Neural cell (in vitro differentiated cells): ENCODE measurements around the gene DNAJC5. TPM values are rescaled to one million over a fixed set of nuclear protein-coding genes. Genes with fewer than 3 reads are reported as not detected.

ENCODE experiments used
- H2AFZ ChIP-seq: fragments of 200-600, 300-800 bp; sonication (generic), shearing (Covaris generic); 2 replicates; pipeline ENCODE4 v1.6.0; 2014; ENCODE audit warnings: low read depth, mild to moderate bottlenecking, antibody characterized with exemption, low read length, moderate library complexity
- H3F3A ChIP-seq: fragments of 200-600 bp; shearing (Covaris generic); 2 replicates; pipeline ENCODE4 v1.6.1; 2016; ENCODE audit warnings: mild to moderate bottlenecking, moderate library complexity, mixed read lengths, antibody characterized with exemption, low read length; ENCODE audit not compliant: insufficient read depth, poor library complexity, severe bottlenecking
- H3K27ac ChIP-seq: fragments of 200-600, 300-800 bp; sonication (generic), shearing (Covaris generic); 2 replicates; pipeline ENCODE4 v1.5.1; 2014; ENCODE audit warnings: mild to moderate bottlenecking, low read length, moderate library complexity
- H3K27me3 ChIP-seq: fragments of 300-800, 200-600 bp; sonication (generic), shearing (Covaris generic); 2 replicates; pipeline ENCODE4 v1.6.0; 2014; ENCODE audit warnings: mild to moderate bottlenecking, low read depth, low read length, moderate library complexity; ENCODE audit not compliant: insufficient read depth
- H3K36me3 ChIP-seq: fragments of 300-800, 200-600 bp; sonication (generic), shearing (Covaris generic); 2 replicates; pipeline ENCODE4 v1.5.1; 2014; ENCODE audit warnings: mild to moderate bottlenecking, antibody characterized with exemption, low read length, moderate library complexity; ENCODE audit not compliant: insufficient read depth
- H3K4me2 ChIP-seq: fragments of 300-800, 200-600 bp; sonication (generic), shearing (Covaris generic); 2 replicates; pipeline ENCODE4 v1.6.0; 2014; ENCODE audit warnings: mild to moderate bottlenecking, low read length
- H3K4me3 ChIP-seq: fragments of 300-800, 200-600 bp; sonication (generic), shearing (Covaris generic); 2 replicates; pipeline ENCODE4 v1.5.1; 2014; ENCODE audit warnings: mild to moderate bottlenecking, low read length, moderate library complexity
- H3K79me2 ChIP-seq: fragments of 200-600 bp; shearing (Covaris generic); replicated peaks from 2 replicates; pipeline ENCODE4 v1.6.0; 2014; ENCODE audit warnings: mild to moderate bottlenecking, low read length, moderate library complexity; ENCODE audit not compliant: insufficient read depth
- H3K9ac ChIP-seq: fragments of 300-800, 200-600 bp; sonication (generic), shearing (Covaris generic); 2 replicates; pipeline ENCODE4 v1.6.1; 2016; ENCODE audit warnings: mild to moderate bottlenecking, low read length, mixed read lengths
- H3K9me2 ChIP-seq: fragments of 200-600 bp; shearing (Covaris generic); 2 replicates; pipeline ENCODE4 v1.6.1; 2016; ENCODE audit warnings: mild to moderate bottlenecking, low read length, mixed read lengths; ENCODE audit not compliant: insufficient read depth
- H3K9me3 ChIP-seq: fragments of 200-600, 300-800 bp; sonication (generic), shearing (Covaris generic); 2 replicates; pipeline ENCODE4 v1.6.1; 2016; ENCODE audit warnings: mild to moderate bottlenecking, mixed run types, low read length, moderate library complexity, mixed read lengths
- H4K20me1 ChIP-seq: fragments of 200-600 bp; shearing (Covaris generic); 2 replicates; pipeline ENCODE4 v1.6.1; 2016; ENCODE audit warnings: mild to moderate bottlenecking, mixed run types; ENCODE audit not compliant: insufficient read depth
- EP300 ChIP-seq: fragments of 450-650 bp; conservative IDR thresholded peaks from 2 replicates; pipeline ENCODE4 v1.6.1; 2014; ENCODE audit warnings: antibody characterized with exemption, mild to moderate bottlenecking, moderate library complexity; ENCODE audit not compliant: poor library complexity, severe bottlenecking
- EZH2 ChIP-seq: fragments of 200-600, 300-800 bp; shearing (Covaris generic), sonication (generic); IDR thresholded peaks from 2 replicates; pipeline ENCODE4 v1.6.1; 2014; ENCODE audit warnings: antibody characterized with exemption, low read length, borderline replicate concordance, mild to moderate bottlenecking; ENCODE audit not compliant: insufficient read depth, poor library complexity, severe bottlenecking
- MXI1 ChIP-seq: fragments of 450-650 bp; conservative IDR thresholded peaks from 2 replicates; pipeline ENCODE4 v1.6.1; 2014; ENCODE audit warnings: antibody characterized with exemption, mild to moderate bottlenecking; ENCODE audit not compliant: poor library complexity, severe bottlenecking
- POLR2AphosphoS5 ChIP-seq: IDR thresholded peaks from 2 replicates; pipeline ENCODE4 v1.6.1; 2012
- RAD21 ChIP-seq: fragments of 450-650 bp; conservative IDR thresholded peaks from 2 replicates; pipeline ENCODE4 v1.6.1; 2014; ENCODE audit warnings: antibody characterized with exemption, mild to moderate bottlenecking, moderate library complexity
- SMC3 ChIP-seq: fragments of 450-650 bp; conservative IDR thresholded peaks from 2 replicates; pipeline ENCODE4 v1.6.1; 2014; ENCODE audit warnings: antibody characterized with exemption, mild to moderate bottlenecking, moderate library complexity; ENCODE audit not compliant: poor library complexity
- TAF1 ChIP-seq: IDR thresholded peaks from 2 replicates; pipeline ENCODE4 v1.6.1; 2012; ENCODE audit warnings: low read depth
- polyA plus RNA-seq: library from polyadenylated mRNA; depleted of rRNA; stranded (reverse); fragments of >200 nt; gene quantifications from 2 replicates; pipeline ENCODE4 v1.2.3, GENCODE V29; 2014
- TF ChIP-seq, protein P1 (sequence below): fragments of 450-650 bp; IDR thresholded peaks from 2 replicates; pipeline ENCODE4 v1.5.1; 2014; ENCODE audit warnings: antibody characterized with exemption, mild to moderate bottlenecking, moderate library complexity; ENCODE audit not compliant: poor library complexity, severe bottlenecking
- TF ChIP-seq, protein P2 (sequence below): IDR thresholded peaks from 2 replicates; pipeline ENCODE4 v1.6.1; 2012; ENCODE audit warnings: borderline replicate concordance

The DNAJC5 gene
- polyA plus RNA-seq, 1 donor from 2014 or later: 82.8 TPM

GRCh38 chr20:63923651-63924050 is 28.7 kb downstream of the DNAJC5 start:
- TF ChIP-seq MXI1: no peak
- TF ChIP-seq, protein P1, sequence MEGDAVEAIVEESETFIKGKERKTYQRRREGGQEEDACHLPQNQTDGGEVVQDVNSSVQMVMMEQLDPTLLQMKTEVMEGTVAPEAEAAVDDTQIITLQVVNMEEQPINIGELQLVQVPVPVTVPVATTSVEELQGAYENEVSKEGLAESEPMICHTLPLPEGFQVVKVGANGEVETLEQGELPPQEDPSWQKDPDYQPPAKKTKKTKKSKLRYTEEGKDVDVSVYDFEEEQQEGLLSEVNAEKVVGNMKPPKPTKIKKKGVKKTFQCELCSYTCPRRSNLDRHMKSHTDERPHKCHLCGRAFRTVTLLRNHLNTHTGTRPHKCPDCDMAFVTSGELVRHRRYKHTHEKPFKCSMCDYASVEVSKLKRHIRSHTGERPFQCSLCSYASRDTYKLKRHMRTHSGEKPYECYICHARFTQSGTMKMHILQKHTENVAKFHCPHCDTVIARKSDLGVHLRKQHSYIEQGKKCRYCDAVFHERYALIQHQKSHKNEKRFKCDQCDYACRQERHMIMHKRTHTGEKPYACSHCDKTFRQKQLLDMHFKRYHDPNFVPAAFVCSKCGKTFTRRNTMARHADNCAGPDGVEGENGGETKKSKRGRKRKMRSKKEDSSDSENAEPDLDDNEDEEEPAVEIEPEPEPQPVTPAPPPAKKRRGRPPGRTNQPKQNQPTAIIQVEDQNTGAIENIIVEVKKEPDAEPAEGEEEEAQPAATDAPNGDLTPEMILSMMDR: no peak
- TF ChIP-seq SMC3: no peak
- TF ChIP-seq EP300: no peak
- no peak for TF ChIP-seq POLR2AphosphoS5
- TF ChIP-seq, protein P2, sequence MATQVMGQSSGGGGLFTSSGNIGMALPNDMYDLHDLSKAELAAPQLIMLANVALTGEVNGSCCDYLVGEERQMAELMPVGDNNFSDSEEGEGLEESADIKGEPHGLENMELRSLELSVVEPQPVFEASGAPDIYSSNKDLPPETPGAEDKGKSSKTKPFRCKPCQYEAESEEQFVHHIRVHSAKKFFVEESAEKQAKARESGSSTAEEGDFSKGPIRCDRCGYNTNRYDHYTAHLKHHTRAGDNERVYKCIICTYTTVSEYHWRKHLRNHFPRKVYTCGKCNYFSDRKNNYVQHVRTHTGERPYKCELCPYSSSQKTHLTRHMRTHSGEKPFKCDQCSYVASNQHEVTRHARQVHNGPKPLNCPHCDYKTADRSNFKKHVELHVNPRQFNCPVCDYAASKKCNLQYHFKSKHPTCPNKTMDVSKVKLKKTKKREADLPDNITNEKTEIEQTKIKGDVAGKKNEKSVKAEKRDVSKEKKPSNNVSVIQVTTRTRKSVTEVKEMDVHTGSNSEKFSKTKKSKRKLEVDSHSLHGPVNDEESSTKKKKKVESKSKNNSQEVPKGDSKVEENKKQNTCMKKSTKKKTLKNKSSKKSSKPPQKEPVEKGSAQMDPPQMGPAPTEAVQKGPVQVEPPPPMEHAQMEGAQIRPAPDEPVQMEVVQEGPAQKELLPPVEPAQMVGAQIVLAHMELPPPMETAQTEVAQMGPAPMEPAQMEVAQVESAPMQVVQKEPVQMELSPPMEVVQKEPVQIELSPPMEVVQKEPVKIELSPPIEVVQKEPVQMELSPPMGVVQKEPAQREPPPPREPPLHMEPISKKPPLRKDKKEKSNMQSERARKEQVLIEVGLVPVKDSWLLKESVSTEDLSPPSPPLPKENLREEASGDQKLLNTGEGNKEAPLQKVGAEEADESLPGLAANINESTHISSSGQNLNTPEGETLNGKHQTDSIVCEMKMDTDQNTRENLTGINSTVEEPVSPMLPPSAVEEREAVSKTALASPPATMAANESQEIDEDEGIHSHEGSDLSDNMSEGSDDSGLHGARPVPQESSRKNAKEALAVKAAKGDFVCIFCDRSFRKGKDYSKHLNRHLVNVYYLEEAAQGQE: no peak
- no peak for TF ChIP-seq EZH2
- TF ChIP-seq RAD21: no peak
- no peak overlapping the region for H3K4me2 ChIP-seq
- no peaks in the 10 kb centered on the region for H3K27me3 ChIP-seq
- no peak overlapping the region for H3K9ac ChIP-seq
- H4K20me1 ChIP-seq: no peaks in the 10 kb centered on the region
- no peaks in the 10 kb centered on the region for H3K9me2 ChIP-seq
- H3K9me3 ChIP-seq: no peaks in the 10 kb centered on the region
- H2AFZ ChIP-seq: no peak overlapping the region
- no peaks in the 10 kb centered on the region for H3K79me2 ChIP-seq
- H3K4me3 ChIP-seq: no peak overlapping the region
- no peaks in the 10 kb centered on the region for H3F3A ChIP-seq
- H3K27ac ChIP-seq: no peak overlapping the region
- no peaks in the 10 kb centered on the region for H3K36me3 ChIP-seq

- H4K20me1 ChIP-seq: no peaks in the 10 kb centered on the region
- no peaks in the 10 kb centered on the region for H3K9me2 ChIP-seq
- no peak overlapping the region for H2AFZ ChIP-seq
- H3K4me2 ChIP-seq: no peak overlapping the region
- H3K9ac ChIP-seq: no peak overlapping the region
- H3K4me3 ChIP-seq: no peak overlapping the region
- H3K36me3 ChIP-seq: no peaks in the 10 kb centered on the region
- no peaks in the 10 kb centered on the region for H3K9me3 ChIP-seq
- no peaks in the 10 kb centered on the region for H3K27me3 ChIP-seq
- H3K79me2 ChIP-seq: no peaks in the 10 kb centered on the region
- no peaks in the 10 kb centered on the region for H3F3A ChIP-seq
- H3K27ac ChIP-seq: no peak overlapping the region
- TF ChIP-seq, protein P1: no peak
- TF ChIP-seq POLR2AphosphoS5: no peak
- no peak for TF ChIP-seq EZH2
- no peak for TF ChIP-seq SMC3
- TF ChIP-seq EP300: no peak
- no peak for TF ChIP-seq TAF1
Observed at GRCh38 chr20:63924241-63924640, 29.3 kb downstream of the DNAJC5 start.
